Central memory CD8-positive, alpha-beta T cell (primary cell): ENCODE data around the gene MCU.
"Not testable (repeated sequence)": the region's sequence is repeated elsewhere in the genome, so short reads cannot be mapped to it uniquely, and the experiment has no call there.

ENCODE experiments used
- ATAC-seq: fragments of 150-1000 bp; cut with Tn5 transposase; replicated peaks from 2 replicates; pipeline ENCODE4 v1.10.0; 2022; ENCODE audit warnings: mild to moderate bottlenecking, moderate FRiP score, moderate number of reproducible peaks; ENCODE audit not compliant: poor library complexity, severe bottlenecking; ENCODE audit errors: extremely low read depth
- DNase-seq, 2 donors: peaks; one replicate each; pipeline ENCODE4 v3.0.0; 2021; ENCODE audit warnings: low spot score in 2 of 2
- H3K27ac Mint-ChIP-seq: one replicate; pipeline ENCODE4 v1.8.0; 2022; ENCODE audit warnings: low read depth, mild to moderate bottlenecking, moderate library complexity, mixed read lengths
- H3K27me3 Mint-ChIP-seq: one replicate; pipeline ENCODE4 v1.8.0; 2022; ENCODE audit warnings: mixed read lengths
- H3K36me3 Mint-ChIP-seq: one replicate; pipeline ENCODE4 v1.8.0; 2022; ENCODE audit warnings: mild to moderate bottlenecking, moderate library complexity, mixed read lengths; ENCODE audit not compliant: insufficient read depth
- H3K4me1 Mint-ChIP-seq: one replicate; pipeline ENCODE4 v1.8.0; 2022; ENCODE audit warnings: mixed read lengths
- H3K4me3 Mint-ChIP-seq: one replicate; pipeline ENCODE4 v1.8.0; 2022; ENCODE audit warnings: mild to moderate bottlenecking, moderate library complexity, mixed read lengths
- H3K9me3 Mint-ChIP-seq: one replicate; pipeline ENCODE4 v1.8.0; 2022; ENCODE audit warnings: mixed read lengths

MCU gene

DNA sequence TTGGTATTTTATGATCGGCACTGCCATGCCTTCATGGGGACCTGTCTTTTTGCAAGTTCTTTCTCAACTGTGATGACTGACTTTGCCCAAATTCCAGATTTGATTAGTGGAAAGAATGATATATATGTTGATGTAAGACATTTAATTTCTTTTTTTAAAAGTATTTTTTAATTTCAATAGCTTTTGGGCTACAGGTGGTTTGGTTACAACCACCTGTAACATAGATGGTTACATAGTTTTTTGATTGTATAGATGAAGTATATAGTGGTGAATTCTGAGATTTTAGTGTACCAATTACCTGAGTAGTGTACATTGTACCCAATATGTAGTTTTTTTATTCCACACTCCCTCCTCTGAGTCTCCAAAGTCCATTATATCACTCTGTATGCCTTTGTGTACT lies 69.6 kb downstream of the MCU start:
- no peaks in the 10 kb centered on the region for H3K27me3 Mint-ChIP-seq
- ATAC-seq, result no peak
- H3K4me1 Mint-ChIP-seq, result no peaks in the 10 kb centered on the region

DNA sequence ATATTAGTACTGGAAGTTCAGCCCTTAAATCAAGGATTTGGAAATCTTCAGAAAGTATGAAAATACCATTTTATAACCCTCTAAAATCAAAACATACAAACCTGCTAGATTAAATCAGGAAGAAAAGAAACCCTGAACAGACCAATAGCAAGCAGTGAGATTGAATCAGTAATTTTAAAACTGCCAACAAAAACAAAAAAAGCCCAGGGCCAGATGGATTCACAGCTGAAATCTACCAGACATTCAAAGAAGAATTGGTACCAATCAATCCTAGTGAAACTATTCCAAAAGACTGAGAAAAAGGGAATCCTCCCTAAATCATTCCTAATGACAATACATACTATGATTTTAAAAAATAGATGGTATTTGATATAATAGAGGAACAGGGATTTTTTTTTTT lies 70.1 kb downstream of the MCU start:
- no peak for DNase-seq
- Mint-ChIP-seq H3K27ac (no peak overlapping the region), H3K4me3 (no peak overlapping the region), H3K4me1 (no peaks in the 10 kb centered on the region), H3K9me3 (no peaks in the 10 kb centered on the region), H3K27me3 (no peaks in the 10 kb centered on the region), H3K36me3 (peaks cover 6% of the 10 kb centered on the region)
- no peak for ATAC-seq

More for the DNA sequence above, 69.6 kb downstream of the MCU start:
- H3K9me3 Mint-ChIP-seq, result no peaks in the 10 kb centered on the region
- H3K36me3 Mint-ChIP-seq, result peaks cover 6% of the 10 kb centered on the region
- no peak overlapping the region for H3K4me3 Mint-ChIP-seq
- no peak for DNase-seq
- no peak overlapping the region for H3K27ac Mint-ChIP-seq

DNA sequence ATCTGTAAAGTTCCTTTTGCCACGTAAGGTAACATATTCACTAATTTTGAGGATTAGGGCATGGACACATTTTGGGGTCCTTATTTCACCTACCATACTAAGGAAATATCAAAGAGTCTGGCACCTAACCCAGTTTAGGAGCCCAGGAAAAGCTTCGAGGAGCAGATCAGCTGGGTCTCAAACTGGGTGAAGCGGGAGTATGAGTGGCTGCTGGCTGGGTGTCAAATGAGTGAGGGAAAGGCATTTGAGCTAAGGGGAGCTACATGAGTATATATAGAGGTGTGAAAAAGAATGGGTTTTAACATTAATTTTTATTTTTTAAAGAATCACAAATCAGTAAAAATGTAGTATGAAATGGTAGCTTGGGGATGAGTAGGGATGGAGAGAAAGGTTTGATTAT lies 71.3 kb downstream of the MCU start:
- H3K27ac Mint-ChIP-seq, result no peak overlapping the region
- no peak for DNase-seq
- H3K36me3 Mint-ChIP-seq, result peaks cover 6% of the 10 kb centered on the region
- no peaks in the 10 kb centered on the region for H3K27me3 Mint-ChIP-seq
- ATAC-seq, result no peak
- no peak overlapping the region for H3K4me3 Mint-ChIP-seq
- peaks cover 4% of the 10 kb centered on the region for H3K4me1 Mint-ChIP-seq
- H3K9me3 Mint-ChIP-seq, result peaks cover 4% of the 10 kb centered on the region

DNA sequence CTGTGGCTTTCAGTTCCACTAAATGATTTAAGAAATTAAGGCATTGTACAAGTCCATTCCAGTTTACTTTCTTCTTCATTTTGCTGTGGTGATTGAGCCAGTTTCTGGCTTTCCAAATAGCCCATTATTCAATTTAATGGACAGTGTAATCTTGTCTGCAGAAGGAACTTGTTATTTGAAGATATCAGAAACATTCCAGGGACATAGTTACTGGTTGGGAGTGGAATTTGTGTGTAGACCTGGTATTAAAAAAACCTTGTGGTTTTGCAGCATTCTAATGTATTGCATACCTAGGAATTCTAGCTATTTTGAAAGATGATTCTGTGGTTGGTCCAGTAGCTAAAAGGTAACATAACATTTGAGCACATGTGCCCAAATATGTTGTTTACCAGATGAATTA lies 72.2 kb downstream of the MCU start:
- Mint-ChIP-seq H3K36me3 (peaks cover 5% of the 10 kb centered on the region), H3K9me3 (peaks cover 4% of the 10 kb centered on the region), H3K27me3 (no peaks in the 10 kb centered on the region)

DNA sequence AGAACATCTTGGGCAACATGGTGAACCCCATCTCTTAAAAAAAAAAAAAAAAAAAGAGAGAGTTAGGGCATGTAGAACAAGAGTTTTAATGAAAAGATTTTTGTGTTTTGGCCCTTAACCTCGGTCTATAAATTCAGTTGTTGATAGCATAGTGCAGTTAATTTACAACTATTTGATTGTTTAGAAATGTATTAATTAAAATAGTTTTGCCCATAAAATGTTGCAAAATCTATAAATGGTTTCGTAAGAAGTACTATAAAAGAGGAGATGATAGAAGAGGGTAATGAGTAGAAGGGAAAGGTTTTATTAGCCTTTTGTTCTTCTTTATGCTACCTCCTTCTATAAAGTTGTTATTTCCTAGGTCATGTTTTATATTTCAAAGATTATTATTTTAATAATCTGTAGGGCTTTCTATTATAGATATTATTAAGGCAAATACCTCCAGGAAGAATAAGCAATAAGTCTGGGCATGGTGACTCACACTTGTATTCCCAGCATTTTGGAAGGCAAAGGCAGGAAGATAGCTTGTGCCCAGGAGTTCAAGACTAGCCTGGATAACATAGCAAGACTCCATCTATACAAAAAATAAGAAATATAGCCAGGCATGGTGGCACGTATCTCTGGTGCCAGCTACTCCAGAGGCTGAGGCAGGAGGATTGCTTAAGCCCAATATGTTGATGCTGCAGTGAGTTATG lies 73.3 kb downstream of the MCU start:
- Mint-ChIP-seq H3K4me3 (no peak overlapping the region), H3K27me3 (no peaks in the 10 kb centered on the region), H3K4me1 (peaks cover 4% of the 10 kb centered on the region), H3K9me3 (peaks cover 4% of the 10 kb centered on the region), H3K27ac (no peak overlapping the region), H3K36me3 (peaks cover 5% of the 10 kb centered on the region)
- DNase-seq, result no peak
- no peak for ATAC-seq

More for the DNA sequence above, 72.2 kb downstream of the MCU start:
- H3K4me1 Mint-ChIP-seq, result peaks cover 4% of the 10 kb centered on the region
- no peak overlapping the region for H3K27ac Mint-ChIP-seq
- DNase-seq (no peak), ATAC-seq (no peak)
- H3K4me3 Mint-ChIP-seq, result no peak overlapping the region

DNA sequence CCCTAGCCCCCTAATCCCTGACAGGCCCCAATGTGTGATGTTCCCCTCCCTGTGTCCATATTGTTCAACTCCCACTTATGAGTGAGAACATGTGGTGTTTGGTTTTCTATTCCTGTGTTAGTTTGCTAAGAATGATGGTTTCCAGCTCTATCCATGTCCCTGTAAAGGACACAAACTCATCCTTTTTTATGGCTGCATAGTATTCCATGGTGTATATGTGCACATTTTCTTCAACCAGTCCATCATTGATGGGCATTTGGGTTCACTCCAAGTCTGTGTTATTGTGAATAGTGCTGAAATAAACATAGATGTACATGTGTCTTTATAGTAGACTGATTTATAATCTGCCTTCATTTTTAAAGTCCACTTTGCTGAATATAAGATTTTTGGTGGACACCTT lies 79.3 kb downstream of the MCU start:
- not testable (repeated sequence) for ATAC-seq, H3K36me3 Mint-ChIP-seq, DNase-seq, H3K27ac Mint-ChIP-seq, H3K9me3 Mint-ChIP-seq, H3K4me3 Mint-ChIP-seq, H3K27me3 Mint-ChIP-seq
- H3K4me1 Mint-ChIP-seq, result peaks cover 21% of the 10 kb centered on the region

DNA sequence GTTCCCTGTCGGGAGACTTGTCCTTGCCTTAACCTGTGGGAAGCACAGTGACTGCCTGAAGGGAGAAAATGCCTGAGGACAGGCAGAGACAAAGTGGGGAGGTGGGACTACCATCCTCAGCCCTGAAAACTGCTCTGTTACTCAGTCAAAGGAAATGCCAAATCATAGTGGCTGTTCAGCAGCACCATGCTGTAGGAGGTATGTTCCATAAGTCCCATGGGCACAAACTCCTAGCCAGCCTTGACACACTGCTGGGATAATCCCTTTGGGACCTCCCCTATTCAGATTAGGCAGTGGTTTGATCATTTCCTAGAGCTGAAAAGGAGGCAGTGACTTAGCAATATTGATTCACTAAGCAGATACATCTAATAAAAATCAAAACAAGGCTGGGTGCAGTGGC lies 80.1 kb downstream of the MCU start:
- peaks cover 2% of the 10 kb centered on the region for H3K36me3 Mint-ChIP-seq
- ATAC-seq (no peak), DNase-seq (no peak)
- H3K27ac Mint-ChIP-seq, result no peak overlapping the region
- no peak overlapping the region for H3K4me3 Mint-ChIP-seq
- peaks cover 21% of the 10 kb centered on the region for H3K4me1 Mint-ChIP-seq
- H3K27me3 Mint-ChIP-seq, result no peaks in the 10 kb centered on the region
- H3K9me3 Mint-ChIP-seq, result peaks cover 10% of the 10 kb centered on the region

DNA sequence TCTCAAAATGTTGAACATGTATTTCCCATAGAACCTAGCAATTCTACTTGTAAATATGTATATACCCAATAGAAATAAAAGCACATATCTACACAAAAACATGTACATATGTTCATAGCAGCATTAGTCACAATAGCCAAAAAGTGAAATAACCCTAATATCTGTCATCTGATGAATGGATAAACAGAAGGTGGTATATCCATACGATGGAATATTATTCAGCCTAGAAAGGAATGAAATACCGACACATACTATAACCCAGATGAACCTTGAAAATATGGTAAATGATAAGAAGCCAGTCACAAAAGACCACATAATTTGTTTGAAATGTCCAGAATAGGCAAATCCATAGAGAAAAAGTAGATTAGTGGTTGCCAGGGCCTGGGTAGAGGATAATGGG lies 87.9 kb downstream of the MCU start:
- Mint-ChIP-seq H3K27ac (no peak overlapping the region), H3K4me3 (no peak overlapping the region), H3K27me3 (no peaks in the 10 kb centered on the region), H3K9me3 (no peaks in the 10 kb centered on the region), H3K4me1 (peaks cover 13% of the 10 kb centered on the region), H3K36me3 (peaks cover 2% of the 10 kb centered on the region)
- DNase-seq (no peak), ATAC-seq (no peak)

DNA sequence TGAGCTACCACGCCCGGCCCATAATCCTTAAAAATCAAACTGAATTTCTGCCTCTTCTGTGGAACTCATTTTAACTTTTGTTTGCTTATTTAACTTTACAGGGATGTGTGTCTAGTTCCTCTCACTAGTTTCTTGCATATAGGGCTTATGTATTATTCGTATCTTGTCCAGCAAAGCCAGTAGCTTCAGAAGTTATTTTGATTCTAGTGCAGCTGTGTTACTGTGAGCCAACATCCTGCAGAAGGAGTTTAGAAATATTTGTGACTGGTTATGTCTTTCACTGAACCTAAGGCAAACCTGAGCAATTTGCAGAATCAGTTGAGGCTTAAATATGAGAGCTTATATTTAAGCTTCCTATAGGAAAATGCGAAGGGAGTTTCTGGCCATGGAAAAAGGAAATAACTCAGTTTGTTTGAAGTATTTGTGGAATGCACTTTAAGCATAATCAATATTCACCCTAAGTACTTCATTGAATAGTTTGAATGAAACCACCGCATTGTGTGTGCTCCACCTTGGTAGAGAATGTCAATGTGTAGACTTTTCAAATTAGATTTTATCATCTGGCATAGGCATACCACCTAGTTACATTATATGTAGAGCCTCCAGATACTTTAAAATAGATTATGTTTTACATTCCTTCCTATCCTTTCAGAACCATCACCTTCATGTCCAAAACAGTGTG lies 90.8 kb downstream of the MCU start:
- DNase-seq (no peak), ATAC-seq (no peak)
- Mint-ChIP-seq H3K27me3 (no peaks in the 10 kb centered on the region), H3K9me3 (no peaks in the 10 kb centered on the region), H3K36me3 (no peaks in the 10 kb centered on the region), H3K4me3 (no peak overlapping the region), H3K4me1 (peaks cover 14% of the 10 kb centered on the region), H3K27ac (no peak overlapping the region)

DNA sequence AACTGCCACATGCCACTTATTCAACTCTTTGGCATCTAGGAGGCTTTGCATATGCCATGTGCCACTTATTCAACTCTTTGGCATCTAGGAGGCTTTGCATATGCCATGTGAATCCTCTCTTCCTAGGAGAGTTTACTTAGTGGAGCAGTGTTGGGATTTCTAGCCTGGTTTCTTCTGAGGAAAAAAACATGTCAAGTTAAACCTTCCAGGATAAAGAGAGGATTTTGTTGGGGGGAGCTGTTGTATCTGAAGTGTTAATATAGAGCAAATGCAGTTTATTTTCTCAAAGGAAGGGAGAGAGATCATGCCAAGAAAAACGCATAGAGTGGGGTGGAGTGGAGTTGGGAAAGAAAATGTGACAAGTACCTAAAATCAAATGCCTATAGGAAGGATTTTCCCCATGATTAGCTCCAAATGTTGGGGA lies 91.5 kb downstream of the MCU start:
- Mint-ChIP-seq H3K36me3 (no peaks in the 10 kb centered on the region), H3K27ac (no peak overlapping the region), H3K4me3 (no peak overlapping the region), H3K9me3 (no peaks in the 10 kb centered on the region), H3K27me3 (no peaks in the 10 kb centered on the region), H3K4me1 (peaks cover 18% of the 10 kb centered on the region)
- no peak for DNase-seq
- no peak for ATAC-seq

DNA sequence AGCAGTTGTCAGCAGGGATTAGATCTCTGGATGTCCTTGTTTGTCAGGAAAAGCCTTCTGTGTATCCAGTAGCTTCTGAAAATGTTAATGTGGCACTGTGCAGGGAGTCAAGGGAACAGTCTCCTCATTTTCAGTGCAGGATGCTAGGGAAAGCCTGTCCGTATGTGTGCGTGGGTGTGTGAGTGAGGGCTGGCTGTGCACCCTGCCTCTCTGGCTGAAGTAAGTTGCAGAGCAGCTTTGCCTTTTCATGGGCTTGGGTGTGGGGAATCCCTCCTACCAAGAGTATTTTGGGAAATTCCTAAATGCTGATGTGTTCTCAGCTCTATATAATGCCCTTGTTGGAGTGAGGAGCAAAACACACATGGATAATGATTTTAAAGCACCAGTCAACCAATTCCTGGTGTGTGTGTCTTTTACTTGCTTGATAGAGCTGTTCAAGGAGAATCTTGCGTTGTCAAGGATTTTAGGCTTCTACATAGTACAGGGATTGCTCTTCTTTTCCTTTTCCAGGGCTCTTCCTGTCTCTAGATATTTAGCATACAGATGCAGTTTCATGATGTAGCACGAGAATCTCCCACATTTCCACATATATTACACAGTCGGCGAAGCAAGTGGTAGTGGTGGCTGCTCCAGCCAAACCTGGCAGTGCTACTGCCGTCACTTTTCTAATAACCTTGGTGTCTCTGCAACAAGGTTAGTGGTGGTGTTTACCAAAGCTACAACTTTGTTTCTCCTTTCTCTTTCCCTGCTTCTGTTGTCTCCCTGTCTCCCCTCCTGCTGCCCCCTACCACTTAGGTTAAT lies 92.8 kb downstream of the MCU start:
- ATAC-seq (no peak), DNase-seq (no peak)
- Mint-ChIP-seq H3K27ac (no peak overlapping the region), H3K27me3 (no peaks in the 10 kb centered on the region), H3K36me3 (no peaks in the 10 kb centered on the region), H3K9me3 (no peaks in the 10 kb centered on the region), H3K4me1 (peaks cover 18% of the 10 kb centered on the region), H3K4me3 (no peak overlapping the region)

DNA sequence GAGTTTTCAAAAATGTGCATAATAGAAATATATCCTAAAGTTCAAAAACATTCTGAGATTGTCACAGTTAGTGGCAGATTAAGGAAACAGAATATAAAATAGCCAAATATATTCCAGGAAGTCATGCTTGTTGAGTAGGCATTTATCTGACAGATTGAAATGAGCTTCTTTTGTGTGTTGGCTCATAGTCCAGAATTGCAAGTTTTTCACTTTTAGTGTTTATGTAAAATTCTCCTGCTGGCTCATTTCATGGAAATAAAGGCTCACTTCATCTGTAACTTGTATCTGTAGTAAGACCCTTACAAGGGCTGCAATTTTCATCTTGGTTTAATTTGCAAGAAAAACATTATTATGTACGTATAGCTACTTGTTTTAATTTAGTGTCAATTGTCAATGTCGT lies 93.5 kb downstream of the MCU start:
- Mint-ChIP-seq H3K27ac (no peak overlapping the region), H3K4me1 (peaks cover 14% of the 10 kb centered on the region), H3K4me3 (no peak overlapping the region), H3K27me3 (no peaks in the 10 kb centered on the region), H3K9me3 (no peaks in the 10 kb centered on the region), H3K36me3 (no peaks in the 10 kb centered on the region)
- DNase-seq (no peak), ATAC-seq (no peak)
